ENCODE results near the gene SLC2A10.

SLC2A10 gene

GRCh38 chr20:46704714-46705377 lies 4.6 kb upstream of the SLC2A10 start:
- no peak for DNase-seq

- DNase-seq: no peak
Measured at GRCh38 chr20:46705378-46705729, 4.1 kb upstream of the SLC2A10 start.

- DNase-seq: no peak
Measured at GRCh38 chr20:46706242-46706641, 3.2 kb upstream of the SLC2A10 start.

DNA sequence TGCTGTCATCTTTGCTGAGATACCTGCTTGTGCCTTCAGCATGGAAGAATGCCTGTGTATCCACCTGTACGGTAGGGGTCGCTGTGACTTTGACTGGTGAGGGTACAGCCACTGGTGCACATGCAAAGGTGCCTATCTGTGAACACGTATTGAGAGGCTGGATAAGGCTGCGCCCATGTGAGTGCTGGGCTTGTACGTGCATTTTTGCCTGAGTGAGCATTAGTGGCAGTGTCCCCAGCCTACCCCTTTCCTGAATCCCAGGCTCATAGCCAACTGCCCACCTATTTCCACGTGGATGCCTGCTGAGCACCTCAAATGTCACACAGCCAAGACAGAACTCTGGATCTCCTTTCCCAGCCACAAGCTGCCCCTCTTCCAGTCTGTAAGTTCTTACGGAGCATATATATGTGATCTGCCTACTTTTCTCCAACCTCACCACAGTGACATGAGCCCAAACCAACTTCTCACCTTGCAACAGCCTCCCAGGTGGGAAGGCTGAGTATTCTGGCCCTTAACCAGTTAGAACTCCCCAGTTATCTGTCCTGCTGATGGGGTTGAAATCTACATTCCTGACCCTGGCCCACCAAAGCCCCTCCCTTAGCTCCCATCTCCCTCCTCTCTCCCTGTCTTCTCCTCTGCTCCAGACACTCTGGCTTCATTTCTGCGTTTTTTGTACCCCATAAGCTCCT lies 1.1 kb upstream of the SLC2A10 start:
- no peak for DNase-seq

- no peak for DNase-seq
Measured at GRCh38 chr20:46709055-46709458, 392 bp upstream of the SLC2A10 start.

GRCh38 chr20:46710153-46710913 lies 884 bp downstream of the SLC2A10 start:
- no peak for DNase-seq

DNA sequence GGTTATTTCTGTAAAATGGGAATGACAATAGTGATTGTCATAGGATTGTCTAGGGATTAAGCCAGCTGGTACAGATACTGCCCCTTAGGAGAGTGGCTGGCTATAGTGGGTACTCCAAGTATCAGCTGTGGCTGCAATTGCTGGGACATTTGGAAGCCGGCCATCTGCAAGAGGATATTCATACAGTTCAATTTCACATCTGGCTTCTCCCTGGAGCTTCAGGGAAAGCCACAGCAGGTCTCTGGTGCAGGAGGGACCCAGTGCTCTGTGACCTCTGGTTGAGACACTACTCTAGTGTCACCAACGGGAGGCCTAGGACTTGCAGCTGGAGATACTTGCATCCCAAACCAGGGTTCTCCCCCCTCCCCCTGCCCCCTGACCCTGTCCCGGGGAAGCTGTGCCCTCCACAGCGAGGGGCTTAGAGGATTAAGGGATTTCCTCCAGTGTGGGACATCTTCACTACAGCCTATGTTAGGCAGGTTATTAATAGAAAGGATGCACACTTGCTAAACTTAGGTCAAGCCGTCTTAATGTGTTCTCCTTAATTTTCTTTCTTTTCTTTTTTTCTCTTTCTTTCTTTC lies 2.7 kb downstream of the SLC2A10 start:
- no peak for DNase-seq

DNA sequence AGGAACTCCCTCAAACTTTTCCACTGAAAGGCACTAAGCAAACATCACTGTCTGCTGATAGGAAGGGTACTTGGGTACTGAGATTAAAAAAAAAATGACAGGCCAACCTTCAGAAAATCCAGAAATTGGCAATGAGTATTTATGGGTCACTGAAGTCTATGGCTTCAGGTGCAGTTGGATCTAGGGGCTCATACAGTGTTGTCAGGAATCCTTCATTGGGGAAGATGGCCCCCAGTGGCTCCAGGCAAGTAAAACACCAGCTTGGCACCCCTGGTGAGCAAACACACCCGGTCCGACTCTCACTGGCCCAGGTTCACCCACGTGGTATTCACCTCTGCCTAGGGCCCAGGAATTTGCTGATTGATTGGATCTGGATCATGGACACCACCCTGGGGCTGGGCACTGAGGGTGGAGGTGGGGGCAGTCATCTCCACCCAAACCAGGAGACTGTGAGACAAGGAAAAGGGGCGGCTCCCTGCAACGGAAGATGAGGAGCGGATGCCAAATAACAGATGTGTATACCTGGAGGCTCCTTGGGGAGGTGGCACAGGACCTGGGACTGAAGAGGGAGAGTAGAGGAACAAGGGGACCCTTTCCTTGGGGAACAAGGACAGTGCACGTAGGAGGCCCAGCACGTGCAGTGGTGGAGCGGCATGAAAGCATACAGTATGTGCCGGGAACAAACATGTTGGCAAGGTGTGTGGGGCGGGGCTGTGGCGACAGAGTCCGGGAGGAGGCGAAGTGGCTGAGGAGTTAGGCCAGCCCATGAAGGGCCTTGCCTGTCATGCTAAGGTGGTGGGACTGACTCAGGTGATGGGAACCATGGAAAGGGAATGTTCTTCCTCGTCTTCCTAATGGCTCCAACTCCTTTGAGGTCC lies 4.7 kb downstream of the SLC2A10 start:
- DNase-seq: no peak

- no peak for DNase-seq
Measured at GRCh38 chr20:46715292-46715756, 5.9 kb downstream of the SLC2A10 start.

DNA sequence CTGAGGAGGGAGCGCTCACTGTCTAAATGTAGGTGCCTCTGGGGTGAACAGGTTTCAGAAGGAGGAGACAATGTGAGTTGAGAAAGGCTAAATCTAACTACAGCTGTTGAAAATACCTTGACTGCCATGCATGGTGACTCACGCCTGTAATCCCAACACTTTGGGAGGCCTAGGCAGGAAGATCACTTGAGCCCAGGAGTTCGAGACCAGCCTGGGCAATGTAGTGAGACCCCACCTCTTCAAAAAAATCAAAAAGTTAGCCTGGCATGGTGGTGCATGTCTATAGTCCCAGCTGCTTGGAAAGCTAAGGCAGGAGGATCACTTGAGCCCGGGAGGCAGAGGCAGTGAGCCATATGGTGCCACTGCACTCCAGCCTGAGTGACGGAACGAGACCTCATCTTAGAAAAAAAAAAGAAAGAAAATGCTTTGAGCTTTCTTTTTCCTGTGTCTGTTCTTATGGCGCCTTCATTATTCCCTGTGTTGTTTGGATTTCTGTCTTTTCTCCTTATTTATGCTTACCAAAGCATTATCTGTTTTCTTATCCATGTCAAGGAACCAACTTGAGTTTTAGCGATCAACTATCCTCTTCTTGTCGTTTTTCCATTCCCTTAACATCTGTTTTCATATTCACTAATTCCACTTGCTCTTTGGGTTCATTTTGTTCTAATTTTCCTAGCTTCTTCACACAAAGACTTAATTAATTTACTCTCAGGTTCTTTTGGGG lies 8.5 kb downstream of the SLC2A10 start:
- DNase-seq: no peak

GRCh38 chr20:46720019-46720418 lies 10.6 kb downstream of the SLC2A10 start:
- DNase-seq: no peak

DNA sequence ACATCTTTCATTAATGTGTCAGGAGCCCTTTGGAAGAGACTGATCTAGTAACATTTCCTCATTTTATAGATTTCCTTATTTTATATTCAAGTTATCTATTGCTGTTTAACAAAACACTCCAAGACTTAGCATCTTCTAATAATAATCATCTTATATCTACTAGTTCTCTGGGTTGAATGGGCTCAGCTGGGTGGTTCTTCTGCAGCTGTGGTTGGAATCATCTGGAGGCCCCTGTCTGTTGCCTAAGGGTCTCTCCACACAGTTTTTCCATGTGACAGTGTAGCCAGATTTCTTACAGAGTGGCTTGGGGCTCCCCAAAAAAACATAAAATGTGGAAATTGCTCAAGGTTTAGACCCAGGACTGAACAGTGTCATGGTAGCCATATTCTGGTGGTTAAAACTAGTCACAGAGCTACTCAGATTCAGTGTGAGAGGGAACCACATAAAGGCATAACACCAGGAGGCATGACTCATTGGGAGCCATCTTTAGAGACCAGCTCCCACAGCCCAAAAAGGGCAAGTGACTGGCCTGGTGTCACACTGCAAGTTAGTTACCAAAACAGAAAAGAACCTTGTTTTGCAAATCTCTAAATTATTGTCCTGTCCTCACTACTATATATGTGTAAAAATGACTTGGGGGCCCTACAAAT lies 11.5 kb downstream of the SLC2A10 start:
- DNase-seq: no peak

DNA sequence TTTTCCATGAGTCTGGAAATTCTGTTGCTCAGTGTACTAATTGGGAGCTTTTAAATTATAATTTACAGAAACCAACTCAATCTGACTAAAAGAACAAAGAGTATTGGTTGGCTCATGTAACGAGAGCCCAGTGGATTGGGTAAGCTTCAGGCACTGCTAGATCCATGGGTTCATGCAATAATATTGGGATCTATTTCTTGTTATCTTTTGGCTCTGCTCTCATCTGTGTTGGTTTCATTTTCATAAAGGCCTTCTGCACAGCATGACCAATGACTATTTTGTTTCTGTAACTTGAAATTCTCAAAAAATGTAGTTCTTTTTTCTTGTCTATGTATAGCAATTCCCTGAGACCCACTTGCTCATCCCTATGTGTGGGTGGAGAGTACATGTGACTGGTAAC lies 12.0 kb downstream of the SLC2A10 start:
- no peak for DNase-seq

GRCh38 chr20:46722450-46722849 lies 13.0 kb downstream of the SLC2A10 start:
- DNase-seq: no peak

- no peak for DNase-seq
Measured at GRCh38 chr20:46723039-46723438, 13.6 kb downstream of the SLC2A10 start.

DNA sequence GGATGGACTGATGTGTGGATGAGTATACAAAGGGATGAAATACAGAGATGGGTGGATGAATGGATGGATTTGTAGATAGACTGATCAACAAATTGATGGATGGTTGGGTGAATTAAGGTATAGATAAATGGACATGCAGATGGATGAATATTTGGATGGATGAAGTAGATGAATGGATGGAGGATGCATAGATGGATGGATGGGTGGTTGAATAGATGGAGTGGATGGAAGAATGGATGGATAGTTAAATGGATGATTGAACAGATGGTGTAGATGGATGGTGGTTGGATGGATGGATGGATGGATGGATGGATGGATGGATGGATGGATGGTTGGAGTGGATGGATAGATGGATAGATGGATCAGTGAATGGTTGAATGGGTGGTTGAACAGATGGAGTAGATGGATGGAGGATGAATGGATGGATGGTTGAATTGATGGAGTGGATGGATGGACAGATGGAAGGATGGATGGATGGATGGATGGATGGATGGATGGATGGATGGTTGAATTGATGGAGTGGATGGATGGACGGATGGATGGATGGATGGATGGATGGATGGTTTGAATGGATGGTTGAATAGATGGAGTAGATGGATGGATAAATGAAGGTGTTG lies 15.0 kb downstream of the SLC2A10 start:
- DNase-seq: no peak

DNA sequence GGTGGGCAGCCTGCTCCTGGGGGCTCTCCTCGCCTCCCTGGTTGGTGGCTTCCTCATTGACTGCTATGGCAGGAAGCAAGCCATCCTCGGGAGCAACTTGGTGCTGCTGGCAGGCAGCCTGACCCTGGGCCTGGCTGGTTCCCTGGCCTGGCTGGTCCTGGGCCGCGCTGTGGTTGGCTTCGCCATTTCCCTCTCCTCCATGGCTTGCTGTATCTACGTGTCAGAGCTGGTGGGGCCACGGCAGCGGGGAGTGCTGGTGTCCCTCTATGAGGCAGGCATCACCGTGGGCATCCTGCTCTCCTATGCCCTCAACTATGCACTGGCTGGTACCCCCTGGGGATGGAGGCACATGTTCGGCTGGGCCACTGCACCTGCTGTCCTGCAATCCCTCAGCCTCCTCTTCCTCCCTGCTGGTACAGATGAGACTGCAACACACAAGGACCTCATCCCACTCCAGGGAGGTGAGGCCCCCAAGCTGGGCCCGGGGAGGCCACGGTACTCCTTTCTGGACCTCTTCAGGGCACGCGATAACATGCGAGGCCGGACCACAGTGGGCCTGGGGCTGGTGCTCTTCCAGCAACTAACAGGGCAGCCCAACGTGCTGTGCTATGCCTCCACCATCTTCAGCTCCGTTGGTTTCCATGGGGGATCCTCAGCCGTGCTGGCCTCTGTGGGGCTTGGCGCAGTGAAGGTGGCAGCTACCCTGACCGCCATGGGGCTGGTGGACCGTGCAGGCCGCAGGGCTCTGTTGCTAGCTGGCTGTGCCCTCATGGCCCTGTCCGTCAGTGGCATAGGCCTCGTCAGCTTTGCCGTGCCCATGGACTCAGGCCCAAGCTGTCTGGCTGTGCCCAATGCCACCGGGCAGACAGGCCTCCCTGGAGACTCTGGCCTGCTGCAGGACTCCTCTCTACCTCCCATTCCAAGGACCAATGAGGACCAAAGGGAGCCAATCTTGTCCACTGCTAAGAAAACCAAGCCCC lies 16.0 kb downstream of the SLC2A10 start:
- no peak for DNase-seq

- no peak for DNase-seq
Measured at GRCh38 chr20:46731770-46732169, 22.3 kb downstream of the SLC2A10 start.

DNA sequence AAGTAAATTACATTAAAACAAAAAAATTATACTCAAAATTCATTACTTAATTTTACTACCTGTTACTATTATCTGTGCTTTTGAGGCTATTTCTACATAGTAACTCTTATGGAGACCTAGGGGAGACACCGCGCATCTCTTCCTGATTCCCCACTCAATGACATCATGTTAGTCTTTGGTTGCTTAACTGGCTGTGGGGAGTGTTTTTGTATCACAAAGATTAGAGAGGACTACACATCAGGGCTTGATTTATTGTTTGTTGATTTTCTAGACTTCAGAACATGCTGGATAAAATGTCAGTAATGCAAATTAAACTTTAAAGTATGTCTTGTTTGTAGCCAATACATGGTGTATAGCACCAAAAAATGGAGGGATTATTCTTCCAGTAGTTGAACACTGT lies 26.0 kb downstream of the SLC2A10 start:
- DNase-seq: no peak

Data from activated CD4-positive, CD25-positive, alpha-beta regulatory T cell treated with anti-CD3 and anti-CD28 coated beads, Interleukin-2, amount 50 U/mL, for 72 hours (primary cell).